HEK293 (cell line): ENCODE data around the gene BCAS3.
A peak's percentile ranks its signal among the peaks of the same experiment; 100 is the strongest.

Experiments
- CTCF ChIA-PET: fragments of 350-600 bp; formaldehyde crosslinking; extraction: SDS; loops from one replicate; lab custom pipeline; 2021; ENCODE audit warnings: antibody characterized with exemption; lab: Yijun Ruan, JAX
- POLR2A ChIA-PET: fragments of 300-600 bp; formaldehyde crosslinking; extraction: SDS; loops from one replicate; lab custom pipeline; 2020; ENCODE audit warnings: antibody characterized with exemption, inconsistent platforms; lab: Yijun Ruan, JAX
- H3K27ac ChIP-seq: fragments of 200-500 bp; sonication (Bioruptor generic); 2 replicates; pipeline ENCODE4 v1.5.1; 2014; ENCODE audit warnings: low read depth, low read length, control low read depth, inconsistent platforms; ENCODE audit errors: extremely low read depth
- H3K36me3 ChIP-seq, 2 experiments: fragments of 200-500 bp in 1 of 2; sonication (Bioruptor generic) in 1 of 2; 1 replicate in 1 of 2; 2 replicates in 1 of 2; pipeline ENCODE4 v1.5.1; 2014 to 2017; ENCODE audit warnings: inconsistent platforms in 2 of 2, low read length in 2 of 2; ENCODE audit not compliant: control insufficient read depth in 2 of 2, insufficient read depth in 1 of 2
- H3K4me1 ChIP-seq: fragments of 200-500 bp; sonication (Bioruptor generic); 2 replicates; pipeline ENCODE4 v1.5.1; 2014; ENCODE audit warnings: mild to moderate bottlenecking, low read length, inconsistent platforms; ENCODE audit not compliant: control insufficient read depth, insufficient read depth
- H3K4me3 ChIP-seq: 2 replicates; pipeline ENCODE4 v1.5.1; 2011; ENCODE audit warnings: low read depth, mild to moderate bottlenecking, control low read depth, low read length, moderate library complexity
- H3K9me3 ChIP-seq: fragments of 200-500 bp; sonication (Bioruptor generic); 2 replicates; pipeline ENCODE4 v1.5.1; 2014; ENCODE audit warnings: low read depth, low read length, inconsistent platforms; ENCODE audit not compliant: control insufficient read depth, insufficient read depth
- BCL11B ChIP-seq: fragments of 450-650 bp; formaldehyde crosslinking; IDR thresholded peaks from 2 replicates; pipeline ENCODE4 v1.5.1; 2016; ENCODE audit warnings: low read depth, missing biosample characterization, missing genetic modification characterization
- OSR2 ChIP-seq: fragments of 450-650 bp; formaldehyde crosslinking; IDR thresholded peaks from 2 replicates; pipeline ENCODE4 v1.5.1; 2016; ENCODE audit warnings: missing biosample characterization, missing genetic modification characterization
- PATZ1 ChIP-seq: fragments of 450-650 bp; formaldehyde crosslinking; IDR thresholded peaks from 2 replicates; pipeline ENCODE4 v1.5.1; 2016; ENCODE audit warnings: missing biosample characterization, missing genetic modification characterization
- PRDM2 ChIP-seq: fragments of 450-650 bp; formaldehyde crosslinking; IDR thresholded peaks from 2 replicates; pipeline ENCODE4 v1.5.1; 2016; ENCODE audit warnings: missing biosample characterization, missing genetic modification characterization, borderline replicate concordance
- SP3 ChIP-seq: fragments of 450-650 bp; formaldehyde crosslinking; IDR thresholded peaks from 2 replicates; pipeline ENCODE4 v1.5.1; 2016; ENCODE audit warnings: missing biosample characterization, missing genetic modification characterization
- YY2 ChIP-seq: fragments of 450-650 bp; formaldehyde crosslinking; IDR thresholded peaks from 2 replicates; pipeline ENCODE4 v1.5.1; 2016; ENCODE audit warnings: missing biosample characterization, missing genetic modification characterization
- ZBTB49 ChIP-seq: fragments of 450-650 bp; formaldehyde crosslinking; IDR thresholded peaks from 2 replicates; pipeline ENCODE4 v1.5.1; 2016; ENCODE audit warnings: missing biosample characterization, missing genetic modification characterization, low read depth
- ZNF202 ChIP-seq: fragments of 450-650 bp; formaldehyde crosslinking; IDR thresholded peaks from 2 replicates; pipeline ENCODE4 v1.5.1; 2016; ENCODE audit warnings: missing biosample characterization, missing genetic modification characterization, borderline replicate concordance
- ZNF335 ChIP-seq: fragments of 450-650 bp; formaldehyde crosslinking; conservative IDR thresholded peaks from 2 replicates; pipeline ENCODE4 v1.5.1; 2016; ENCODE audit warnings: missing biosample characterization, missing genetic modification characterization
- ZNF416 ChIP-seq: fragments of 450-650 bp; formaldehyde crosslinking; IDR thresholded peaks from 2 replicates; pipeline ENCODE4 v1.5.1; 2016; ENCODE audit warnings: missing biosample characterization, missing genetic modification characterization
- ZNF624 ChIP-seq: fragments of 450-650 bp; formaldehyde crosslinking; IDR thresholded peaks from 2 replicates; pipeline ENCODE4 v1.5.1; 2017; ENCODE audit warnings: missing biosample characterization, missing genetic modification characterization
- ZNF626 ChIP-seq: fragments of 450-650 bp; sonication (Bioruptor Pico); formaldehyde crosslinking; IDR thresholded peaks from 2 replicates; pipeline ENCODE4 v1.5.1; 2018; ENCODE audit warnings: missing biosample characterization, missing genetic modification characterization, inconsistent platforms
- ZNF768 ChIP-seq: fragments of 450-650 bp; formaldehyde crosslinking; IDR thresholded peaks from 2 replicates; pipeline ENCODE4 v1.5.1; 2018; ENCODE audit warnings: missing biosample characterization, mild to moderate bottlenecking, missing genetic modification characterization

BCAS3 gene

GRCh38 chr17:61134551-61135235, 457.0 kb downstream of the BCAS3 start:
- ChIA-PET POLR2A (no interaction called here), CTCF (interaction anchor here (0.7 kb wide), 1 partner anchor 127 kb away, joined by 3 read pairs; no protein-coding TSS in a partner anchor)
- Histone ChIP-seq H3K4me3 (no peak overlapping the region), H3K9me3 (no peaks in the 10 kb centered on the region), H3K27ac (no peak overlapping the region), H3K36me3 (no peaks in the 10 kb centered on the region), H3K4me1 (peaks cover 2% of the 10 kb centered on the region; the same call in 1 of the 2 replicates)
- TF ChIP-seq ZBTB49 (no peak), ZNF626 (tag by site-specific recombination) (no peak)

GRCh38 chr17:61135782-61136181, 458.1 kb downstream of the BCAS3 start:
- H3K4me1 ChIP-seq, result peaks cover 2% of the 10 kb centered on the region; the same call in 1 of the 2 replicates
- ChIA-PET CTCF (interaction anchor here (0.5 to 1.2 kb wide), 3 partner anchors 23 to 254 kb away, joined by 3 to 7 read pairs (median 5); no protein-coding TSS in a partner anchor), POLR2A (no interaction called here)
- H3K9me3 ChIP-seq, result no peaks in the 10 kb centered on the region
- no peak overlapping the region for H3K4me3 ChIP-seq
- TF ChIP-seq OSR2 (peak; percentile 34; the same call in 1 of the 2 replicates), ZNF416 (no peak)
- TF ChIP-seq, all 188 proteins: peak for 1
- Histone ChIP-seq H3K27ac (no peak overlapping the region), H3K36me3 (no peaks in the 10 kb centered on the region)

- TF ChIP-seq ZNF202 (tag by site-specific recombination) (no peak), BCL11B (no peak), SP3 (tag by site-specific recombination) (no peak), ZNF624 (tag by site-specific recombination) (no peak), PRDM2 (tag by site-specific recombination) (no peak), ZNF768 (tag by site-specific recombination) (no peak), PATZ1 (no peak), ZNF335 (tag by site-specific recombination) (no peak), YY2 (tag by site-specific recombination) (no peak)
- Histone ChIP-seq H3K9me3 (no peaks in the 10 kb centered on the region), H3K4me1 (peaks cover 2% of the 10 kb centered on the region; the same call in 1 of the 2 replicates), H3K36me3 (no peaks in the 10 kb centered on the region), H3K27ac (no peak overlapping the region), H3K4me3 (no peak overlapping the region)
- ChIA-PET POLR2A (no interaction called here), CTCF (interaction anchor here (0.5 to 1.2 kb wide), 3 partner anchors 22 to 254 kb away, joined by 3 to 7 read pairs (median 5); no protein-coding TSS in a partner anchor)
These were observed 458.6 kb downstream of the BCAS3 start for GRCh38 chr17:61136296-61136695.
